ENCODE measurements around the gene RRH.

- TF ChIP-seq EZH2 (IDR thresholded peaks at IDR 0.05; ENCODE audit: borderline replicate concordance, low read depth, low read length, severe bottlenecking) (no peak), CTCF (IDR thresholded peaks at IDR 0.05; ENCODE audit: borderline replicate concordance, extremely low read depth, low read length, poor library complexity, severe bottlenecking) (no peak)
Measured at GRCh38 chr4:109833756-109834155, 6.0 kb downstream of the RRH start.
